Jurkat, Clone E6-1 (cell line): ENCODE measurements around the gene INHBA.

Source experiments
- DNase-seq: peaks from one replicate; pipeline ENCODE4 v3.0.0-alpha.2; 2011; ENCODE audit warnings: low read depth, low spot score
- H3K4me3 ChIP-seq: 2 replicates; pipeline ENCODE4 v1.5.1; 2011; ENCODE audit warnings: mild to moderate bottlenecking, low read length, control low read depth, moderate library complexity

INHBA gene

DNA sequence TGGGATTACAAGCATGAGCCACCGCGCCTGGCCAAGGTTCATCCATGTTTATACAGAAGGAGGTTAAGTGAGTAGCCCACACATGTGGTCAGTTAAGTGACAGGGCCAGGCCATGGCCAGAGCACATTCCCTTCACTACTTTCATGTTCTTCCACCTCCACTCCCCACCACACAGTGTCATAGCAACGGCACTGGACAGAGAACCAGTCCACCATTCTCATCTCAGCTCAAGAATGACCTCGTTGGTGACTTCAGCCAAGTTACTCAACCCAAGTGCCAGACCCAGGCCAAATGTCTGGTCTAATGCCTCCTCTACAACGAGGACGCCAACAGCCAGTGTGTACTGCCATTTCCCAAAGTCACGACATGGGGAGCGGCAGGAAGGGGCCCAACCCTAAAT lies 62.4 kb downstream of the INHBA start:
- H3K4me3 ChIP-seq = no peak overlapping the region
- no peak for DNase-seq

- no peak for DNase-seq
- H3K4me3 ChIP-seq = no peak overlapping the region
Observed at GRCh38 chr7:41637049-41637448, 65.8 kb downstream of the INHBA start.
